Activated B cell treated with CpG ODN at 0.5 μM for 24 hours (primary cell): ENCODE results near the gene TRIM41. TPM values are rescaled to one million over a fixed set of nuclear protein-coding genes. Genes with fewer than 3 reads are reported as not detected.
"Not testable (repeated sequence)": the region's sequence is repeated elsewhere in the genome, so short reads cannot be mapped to it uniquely, and the experiment has no call there.

ENCODE experiments used
- ATAC-seq: fragments of 200-7000 bp; cut with Tn5 transposase; one replicate; pipeline ENCODE4 v1.10.0; 2021; ENCODE audit warnings: low read depth, mild to moderate bottlenecking, moderate library complexity
- CTCF ChIA-PET: fragments of 350-600 bp; sonication (Branson Sonifier 250); formaldehyde crosslinking; loops from one replicate; lab custom pipeline; 2021; ENCODE audit warnings: antibody characterized with exemption; lab: Charles Lee
- POLR2A ChIA-PET: fragments of 350-600 bp; sonication (Branson Sonifier 250); formaldehyde crosslinking; loops from one replicate; lab custom pipeline; 2021; ENCODE audit warnings: antibody characterized with exemption; lab: Charles Lee
- DNase-seq: peaks from one replicate; pipeline ENCODE4 v3.0.0; 2022
- H3K27ac Mint-ChIP-seq: one replicate; pipeline ENCODE4 v1.8.0; 2020; ENCODE audit warnings: mixed read lengths
- H3K27me3 Mint-ChIP-seq: one replicate; pipeline ENCODE4 v1.8.0; 2021; ENCODE audit warnings: mixed read lengths
- H3K36me3 Mint-ChIP-seq: one replicate; pipeline ENCODE4 v1.8.0; 2021; ENCODE audit warnings: low read depth, mixed read lengths
- H3K4me1 Mint-ChIP-seq: one replicate; pipeline ENCODE4 v1.8.0; 2021; ENCODE audit warnings: mixed read lengths
- H3K4me3 Mint-ChIP-seq: one replicate; pipeline ENCODE4 v1.8.0; 2020; ENCODE audit warnings: mild to moderate bottlenecking, mixed read lengths
- H3K9me3 Mint-ChIP-seq: one replicate; pipeline ENCODE4 v1.8.0; 2020; ENCODE audit warnings: mixed read lengths
- CTCF ChIP-seq: fragments of 200-600 bp; IDR thresholded peaks from one replicate; pipeline ENCODE4 v1.8.0; 2022; ENCODE audit warnings: antibody characterized with exemption, mild to moderate bottlenecking
- intact Hi-C: fragments of 100-400 bp; cut with micrococcal nuclease; formaldehyde crosslinking; loops from one replicate; pipeline ENCODE4 v1.15.1; 2024
- total RNA-seq: library from RNA; stranded (reverse); gene quantifications from 2 replicates; pipeline ENCODE4 v1.2.3, GENCODE V29; 2022

TRIM41 gene
- total RNA-seq, 1 donor from 2014 or later = 39.6 TPM

- DNase-seq = no peak
- ATAC-seq = no peak
- no peaks in the 10 kb centered on the region for H3K9me3 Mint-ChIP-seq
- H3K4me3 Mint-ChIP-seq = no peak overlapping the region
- no peak overlapping the region for H3K27ac Mint-ChIP-seq
- intact Hi-C loops = no loop called here
- no peak for TF ChIP-seq CTCF
- H3K4me1 Mint-ChIP-seq = peaks cover 8% of the 10 kb centered on the region
- H3K36me3 Mint-ChIP-seq = peaks cover 28% of the 10 kb centered on the region
- H3K27me3 Mint-ChIP-seq = no peaks in the 10 kb centered on the region
- ChIA-PET POLR2A (no interaction called here), CTCF (no interaction called here)
Observed at GRCh38 chr5:181265092-181265671, 42.1 kb downstream of the TRIM41 start.

- H3K9me3 Mint-ChIP-seq, CTCF ChIA-PET, DNase-seq, H3K27ac Mint-ChIP-seq, ATAC-seq, intact Hi-C loops, H3K4me1 Mint-ChIP-seq, H3K27me3 Mint-ChIP-seq, H3K4me3 Mint-ChIP-seq, POLR2A ChIA-PET: not testable (repeated sequence)
- peaks cover 18% of the 10 kb centered on the region for H3K36me3 Mint-ChIP-seq
Observed at GRCh38 chr5:181267291-181267904, 44.3 kb downstream of the TRIM41 start.

DNA sequence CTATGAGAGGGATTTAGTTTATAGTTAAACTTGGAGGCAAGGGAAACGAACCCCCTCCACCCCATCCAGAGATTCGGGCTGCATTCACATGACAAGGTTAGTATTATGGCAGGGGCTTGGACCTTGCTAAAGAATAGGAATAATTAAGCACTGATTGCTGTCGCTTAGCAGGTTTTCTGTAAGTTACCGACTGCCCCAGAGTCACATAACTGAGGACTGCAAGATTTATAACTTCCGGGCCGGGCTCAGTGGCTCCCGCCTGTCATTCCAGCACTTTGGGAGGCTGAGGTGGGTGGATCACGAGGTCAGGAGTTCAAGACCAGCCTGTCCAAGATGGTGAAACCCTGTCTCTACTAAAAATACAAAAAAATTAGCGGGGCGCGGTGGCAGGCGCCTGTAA lies 44.8 kb downstream of the TRIM41 start:
- H3K27ac Mint-ChIP-seq, CTCF ChIA-PET, H3K9me3 Mint-ChIP-seq, intact Hi-C loops, H3K4me3 Mint-ChIP-seq, POLR2A ChIA-PET, H3K27me3 Mint-ChIP-seq, DNase-seq, ATAC-seq, H3K4me1 Mint-ChIP-seq: not testable (repeated sequence)
- peaks cover 18% of the 10 kb centered on the region for H3K36me3 Mint-ChIP-seq

DNA sequence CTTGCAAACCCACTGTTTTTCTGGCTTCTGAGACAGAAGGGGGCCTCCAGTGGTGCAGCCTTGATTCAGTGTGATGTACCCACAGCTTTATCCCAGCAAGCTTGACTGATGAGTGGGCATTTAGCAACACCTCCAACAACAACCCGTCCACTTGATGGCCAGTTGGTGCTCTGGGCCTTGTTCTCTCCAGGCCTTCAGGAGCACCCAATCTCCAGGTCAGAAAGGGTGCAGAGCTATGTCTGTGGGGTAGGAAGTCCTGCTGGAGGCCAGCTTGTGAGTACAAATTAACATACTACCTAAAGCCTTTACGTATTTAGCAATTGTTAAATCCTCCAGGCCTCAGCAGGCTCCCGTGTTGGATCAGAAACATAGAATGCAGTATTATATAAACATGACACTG lies 48.0 kb downstream of the TRIM41 start:
- Mint-ChIP-seq H3K27me3 (no peaks in the 10 kb centered on the region), H3K4me3 (no peak overlapping the region), H3K9me3 (no peaks in the 10 kb centered on the region), H3K4me1 (no peaks in the 10 kb centered on the region), H3K36me3 (peaks cover 2% of the 10 kb centered on the region), H3K27ac (no peak overlapping the region)
- intact Hi-C loops = no loop called here
- ChIA-PET POLR2A (interaction anchor here (1.7 kb wide), 1 partner anchor 9 kb away, joined by 4 read pairs; no protein-coding TSS in a partner anchor), CTCF (no interaction called here)
- no peak for ATAC-seq
- no peak for DNase-seq
- no peak for TF ChIP-seq CTCF

- H3K4me1 Mint-ChIP-seq, POLR2A ChIA-PET, H3K27me3 Mint-ChIP-seq, H3K4me3 Mint-ChIP-seq, H3K9me3 Mint-ChIP-seq, CTCF ChIA-PET, H3K36me3 Mint-ChIP-seq, H3K27ac Mint-ChIP-seq, intact Hi-C loops: not testable (repeated sequence)
- ATAC-seq = peak; percentile 49
- DNase-seq = peak; percentile 35
Observed at GRCh38 chr5:181273433-181273744, 50.3 kb downstream of the TRIM41 start.

- ChIA-PET POLR2A (no interaction called here), CTCF (no interaction called here)
- H3K36me3 Mint-ChIP-seq = no peaks in the 10 kb centered on the region
- no peaks in the 10 kb centered on the region for H3K27me3 Mint-ChIP-seq
- H3K4me3 Mint-ChIP-seq = no peak overlapping the region
- DNase-seq (no peak), ATAC-seq (no peak)
- intact Hi-C loops = no loop called here
- no peaks in the 10 kb centered on the region for H3K9me3 Mint-ChIP-seq
- no peaks in the 10 kb centered on the region for H3K4me1 Mint-ChIP-seq
- TF ChIP-seq CTCF = no peak
- no peak overlapping the region for H3K27ac Mint-ChIP-seq
Observed at GRCh38 chr5:181280251-181280762, 57.2 kb downstream of the TRIM41 start.
